ENCODE results near the gene JOSD1. TPM values are rescaled to one million over a fixed set of nuclear protein-coding genes. Genes with fewer than 3 reads are reported as not detected.

JOSD1 gene
- total RNA-seq, 1 donor, result 86.1 TPM

DNA sequence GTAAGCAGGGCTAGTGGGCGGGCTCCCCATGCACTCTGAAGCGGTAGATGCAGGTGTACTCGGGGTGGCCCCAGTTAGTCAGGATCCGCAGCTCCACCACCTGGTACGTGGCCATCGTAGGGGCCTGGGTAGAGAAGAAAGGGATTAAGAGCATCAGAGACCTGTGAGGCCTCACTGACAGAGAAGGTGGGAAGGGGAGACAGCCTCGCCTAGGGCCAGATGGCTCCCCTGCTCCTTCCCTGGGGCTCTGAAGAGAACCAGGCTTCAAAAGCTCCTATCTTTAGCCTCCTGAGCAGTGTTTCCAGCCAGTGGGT lies 35.5 kb upstream of the JOSD1 start:
- Histone ChIP-seq H3K79me2 (ENCODE audit: insufficient read depth, low read length) (no peaks in the 10 kb centered on the region), H3K4me2 (ENCODE audit: insufficient read depth, low read length) (no peak overlapping the region), H3K9me3 (ENCODE audit: low read depth, low read length) (no peaks in the 10 kb centered on the region), H3K27ac (ENCODE audit: low read depth, low read length) (no peak overlapping the region), H3K27me3 (ENCODE audit: insufficient read depth, low read length) (no peaks in the 10 kb centered on the region), H3K36me3 (ENCODE audit: insufficient read depth, low read length) (peaks cover 75% of the 10 kb centered on the region), H4K20me1 (ENCODE audit: insufficient read depth, low read length) (peaks cover 6% of the 10 kb centered on the region), H2AFZ (ENCODE audit: low read length) (no peak overlapping the region), H3K4me1 (ENCODE audit: insufficient read depth, low read length) (no peaks in the 10 kb centered on the region), H3K4me3 (ENCODE audit: insufficient read depth, low read length) (no peak overlapping the region)
- TF ChIP-seq, protein P1, sequence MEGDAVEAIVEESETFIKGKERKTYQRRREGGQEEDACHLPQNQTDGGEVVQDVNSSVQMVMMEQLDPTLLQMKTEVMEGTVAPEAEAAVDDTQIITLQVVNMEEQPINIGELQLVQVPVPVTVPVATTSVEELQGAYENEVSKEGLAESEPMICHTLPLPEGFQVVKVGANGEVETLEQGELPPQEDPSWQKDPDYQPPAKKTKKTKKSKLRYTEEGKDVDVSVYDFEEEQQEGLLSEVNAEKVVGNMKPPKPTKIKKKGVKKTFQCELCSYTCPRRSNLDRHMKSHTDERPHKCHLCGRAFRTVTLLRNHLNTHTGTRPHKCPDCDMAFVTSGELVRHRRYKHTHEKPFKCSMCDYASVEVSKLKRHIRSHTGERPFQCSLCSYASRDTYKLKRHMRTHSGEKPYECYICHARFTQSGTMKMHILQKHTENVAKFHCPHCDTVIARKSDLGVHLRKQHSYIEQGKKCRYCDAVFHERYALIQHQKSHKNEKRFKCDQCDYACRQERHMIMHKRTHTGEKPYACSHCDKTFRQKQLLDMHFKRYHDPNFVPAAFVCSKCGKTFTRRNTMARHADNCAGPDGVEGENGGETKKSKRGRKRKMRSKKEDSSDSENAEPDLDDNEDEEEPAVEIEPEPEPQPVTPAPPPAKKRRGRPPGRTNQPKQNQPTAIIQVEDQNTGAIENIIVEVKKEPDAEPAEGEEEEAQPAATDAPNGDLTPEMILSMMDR (IDR thresholded peaks at IDR 0.05; ENCODE audit: extremely low read depth, low read depth, low read length), result no peak
- peak; percentile 63 for DNase-seq (ENCODE audit: insufficient read length, low spot score, missing footprints)

DNA sequence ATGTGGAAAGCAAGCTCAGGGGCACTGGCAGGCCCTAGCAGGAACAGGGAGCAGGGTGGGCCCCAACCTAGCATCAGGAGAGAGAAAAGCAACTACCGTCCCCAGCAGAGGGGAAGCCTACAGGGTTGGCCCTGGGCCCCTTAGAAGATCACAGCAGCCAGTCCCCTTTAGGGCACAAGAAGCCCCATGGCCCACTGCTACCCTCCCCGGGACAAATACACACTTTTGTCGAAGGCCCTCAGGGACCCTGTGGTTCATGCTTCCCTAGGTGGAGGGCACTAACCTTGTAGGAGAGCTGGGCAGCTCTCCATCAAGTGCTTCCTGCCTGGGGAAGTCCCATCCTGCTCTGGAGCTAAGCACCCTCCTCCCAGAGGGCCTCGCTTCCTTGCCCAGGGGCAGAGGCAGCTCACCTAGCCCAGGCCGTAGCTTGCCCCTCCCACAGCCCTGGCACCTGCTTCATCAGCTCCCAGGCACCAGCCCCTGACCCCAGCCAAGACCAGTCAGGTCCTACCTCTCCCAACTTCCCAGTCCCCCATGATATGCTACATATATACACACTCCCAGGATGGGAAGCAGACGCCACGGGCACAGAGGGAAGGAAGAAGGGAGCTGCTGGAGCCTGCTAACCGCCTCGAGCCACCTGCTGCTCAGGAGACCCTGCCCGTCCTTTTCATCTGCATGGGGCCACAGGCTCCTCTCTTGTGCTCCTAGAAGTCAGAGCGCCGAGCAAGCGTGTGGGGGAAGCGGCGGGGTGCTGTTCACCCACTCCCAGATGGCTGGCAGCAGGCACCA lies 34.9 kb upstream of the JOSD1 start:
- Histone ChIP-seq H3K79me2 (ENCODE audit: insufficient read depth, low read length) (no peaks in the 10 kb centered on the region), H4K20me1 (ENCODE audit: insufficient read depth, low read length) (peaks cover 6% of the 10 kb centered on the region), H3K4me2 (ENCODE audit: insufficient read depth, low read length) (no peak overlapping the region), H3K4me3 (ENCODE audit: insufficient read depth, low read length) (no peak overlapping the region), H3K27me3 (ENCODE audit: insufficient read depth, low read length) (no peaks in the 10 kb centered on the region), H3K4me1 (ENCODE audit: insufficient read depth, low read length) (no peaks in the 10 kb centered on the region), H3K9me3 (ENCODE audit: low read depth, low read length) (no peaks in the 10 kb centered on the region), H3K36me3 (ENCODE audit: insufficient read depth, low read length) (peaks cover 75% of the 10 kb centered on the region), H2AFZ (ENCODE audit: low read length) (no peak overlapping the region), H3K27ac (ENCODE audit: low read depth, low read length) (no peak overlapping the region)
- DNase-seq (ENCODE audit: insufficient read length, low spot score, missing footprints), result peak; percentile 60
- TF ChIP-seq, protein P1 (IDR thresholded peaks at IDR 0.05; ENCODE audit: extremely low read depth, low read depth, low read length), result no peak

DNA sequence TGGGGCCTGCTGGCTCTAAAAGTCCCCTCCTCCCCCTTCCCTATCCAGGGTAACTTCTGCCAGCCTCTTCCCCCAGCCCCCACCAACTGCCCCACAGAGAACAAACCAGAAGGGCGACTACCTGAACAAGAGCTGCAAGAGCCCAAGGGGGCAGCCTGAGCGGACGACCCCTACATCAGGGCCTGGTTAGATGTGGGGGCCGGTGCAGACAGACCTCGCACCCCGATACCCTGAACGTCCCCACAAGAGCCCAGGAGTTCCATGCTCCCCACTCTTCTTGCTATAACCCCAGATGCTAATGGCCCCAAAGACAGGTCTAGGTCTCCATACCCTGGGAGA lies 34.4 kb upstream of the JOSD1 start:
- no peaks in the 10 kb centered on the region for H3K27me3 ChIP-seq (ENCODE audit: insufficient read depth, low read length)
- peaks cover 6% of the 10 kb centered on the region for H4K20me1 ChIP-seq (ENCODE audit: insufficient read depth, low read length)
- H2AFZ ChIP-seq (ENCODE audit: low read length), result no peak overlapping the region
- H3K27ac ChIP-seq (ENCODE audit: low read depth, low read length), result no peak overlapping the region
- H3K4me1 ChIP-seq (ENCODE audit: insufficient read depth, low read length), result no peaks in the 10 kb centered on the region
- peaks cover 76% of the 10 kb centered on the region for H3K36me3 ChIP-seq (ENCODE audit: insufficient read depth, low read length)
- no peaks in the 10 kb centered on the region for H3K9me3 ChIP-seq (ENCODE audit: low read depth, low read length)
- no peak overlapping the region for H3K4me2 ChIP-seq (ENCODE audit: insufficient read depth, low read length)
- DNase-seq (ENCODE audit: insufficient read length, low spot score, missing footprints), result peak; percentile 62
- no peak overlapping the region for H3K4me3 ChIP-seq (ENCODE audit: insufficient read depth, low read length)
- TF ChIP-seq, protein P1 (IDR thresholded peaks at IDR 0.05; ENCODE audit: extremely low read depth, low read depth, low read length), result no peak
- H3K79me2 ChIP-seq (ENCODE audit: insufficient read depth, low read length), result no peaks in the 10 kb centered on the region

GRCh38 chr22:38734421-38735100 lies 33.8 kb upstream of the JOSD1 start:
- Histone ChIP-seq H2AFZ (ENCODE audit: low read length) (no peak overlapping the region), H3K36me3 (ENCODE audit: insufficient read depth, low read length) (peaks cover 76% of the 10 kb centered on the region), H3K27me3 (ENCODE audit: insufficient read depth, low read length) (no peaks in the 10 kb centered on the region), H3K4me1 (ENCODE audit: insufficient read depth, low read length) (no peaks in the 10 kb centered on the region), H3K79me2 (ENCODE audit: insufficient read depth, low read length) (no peaks in the 10 kb centered on the region), H3K4me2 (ENCODE audit: insufficient read depth, low read length) (no peak overlapping the region), H3K9me3 (ENCODE audit: low read depth, low read length) (no peaks in the 10 kb centered on the region), H3K27ac (ENCODE audit: low read depth, low read length) (peak overlapping the region; percentile 30), H4K20me1 (ENCODE audit: insufficient read depth, low read length) (peaks cover 6% of the 10 kb centered on the region), H3K4me3 (ENCODE audit: insufficient read depth, low read length) (no peak overlapping the region)
- TF ChIP-seq, protein P1 (IDR thresholded peaks at IDR 0.05; ENCODE audit: extremely low read depth, low read depth, low read length), result no peak
- peak; percentile 83 for DNase-seq (ENCODE audit: insufficient read length, low spot score, missing footprints)

All from osteoblast (primary cell).